HG03095 (cell line): ENCODE results near the gene MATK.
"Not testable (repeated sequence)": the region's sequence is repeated elsewhere in the genome, so short reads cannot be mapped to it uniquely, and the experiment has no call there.

Source experiments
- ATAC-seq: cut with Tn5 transposase; IDR thresholded peaks from one replicate; pipeline ENCODE4 v1.9.1; 2021; ENCODE audit warnings: moderate library complexity; ENCODE audit not compliant: unreplicated experiment

The MATK gene

DNA sequence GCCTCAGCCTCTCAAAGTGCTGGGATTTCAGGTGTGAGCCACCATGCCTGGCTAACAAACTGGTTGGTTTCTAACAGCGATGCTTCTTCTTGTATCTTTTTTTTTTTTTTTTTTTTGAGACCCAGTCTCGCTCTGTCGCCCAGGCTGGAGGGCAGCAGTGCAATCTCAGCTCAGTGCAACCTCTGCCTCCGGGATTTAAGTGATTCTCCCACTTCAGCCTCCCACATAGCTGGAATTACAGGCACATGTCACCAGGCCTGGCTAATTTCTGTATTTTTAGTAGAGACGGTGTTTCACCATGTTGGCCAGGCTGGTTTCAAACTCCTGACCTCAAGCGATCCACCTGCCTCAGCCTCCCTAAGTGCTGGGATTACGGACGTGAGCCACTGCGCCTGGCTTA lies 30.0 kb upstream of the MATK start:
- not testable (repeated sequence) for ATAC-seq

DNA sequence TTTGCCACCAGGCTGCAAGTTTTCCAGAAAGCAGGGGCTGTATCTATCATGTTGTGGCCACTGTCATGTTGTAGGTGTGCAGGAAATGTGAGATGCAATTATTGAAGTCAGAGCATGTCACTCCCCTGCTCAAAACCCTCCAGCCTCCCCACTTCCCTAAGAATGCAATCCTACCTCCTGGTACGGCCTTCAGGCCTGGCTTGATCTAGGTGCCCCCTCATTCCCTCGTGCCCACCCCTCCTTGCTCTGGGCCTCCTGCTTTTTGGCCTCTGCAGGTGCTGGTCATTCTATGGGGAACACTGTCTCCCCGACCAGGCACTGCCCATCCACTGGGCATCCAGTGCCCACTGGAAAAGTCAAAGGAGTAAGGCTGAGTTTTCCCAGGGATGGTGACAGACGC lies 28.5 kb upstream of the MATK start:
- ATAC-seq: no peak

DNA sequence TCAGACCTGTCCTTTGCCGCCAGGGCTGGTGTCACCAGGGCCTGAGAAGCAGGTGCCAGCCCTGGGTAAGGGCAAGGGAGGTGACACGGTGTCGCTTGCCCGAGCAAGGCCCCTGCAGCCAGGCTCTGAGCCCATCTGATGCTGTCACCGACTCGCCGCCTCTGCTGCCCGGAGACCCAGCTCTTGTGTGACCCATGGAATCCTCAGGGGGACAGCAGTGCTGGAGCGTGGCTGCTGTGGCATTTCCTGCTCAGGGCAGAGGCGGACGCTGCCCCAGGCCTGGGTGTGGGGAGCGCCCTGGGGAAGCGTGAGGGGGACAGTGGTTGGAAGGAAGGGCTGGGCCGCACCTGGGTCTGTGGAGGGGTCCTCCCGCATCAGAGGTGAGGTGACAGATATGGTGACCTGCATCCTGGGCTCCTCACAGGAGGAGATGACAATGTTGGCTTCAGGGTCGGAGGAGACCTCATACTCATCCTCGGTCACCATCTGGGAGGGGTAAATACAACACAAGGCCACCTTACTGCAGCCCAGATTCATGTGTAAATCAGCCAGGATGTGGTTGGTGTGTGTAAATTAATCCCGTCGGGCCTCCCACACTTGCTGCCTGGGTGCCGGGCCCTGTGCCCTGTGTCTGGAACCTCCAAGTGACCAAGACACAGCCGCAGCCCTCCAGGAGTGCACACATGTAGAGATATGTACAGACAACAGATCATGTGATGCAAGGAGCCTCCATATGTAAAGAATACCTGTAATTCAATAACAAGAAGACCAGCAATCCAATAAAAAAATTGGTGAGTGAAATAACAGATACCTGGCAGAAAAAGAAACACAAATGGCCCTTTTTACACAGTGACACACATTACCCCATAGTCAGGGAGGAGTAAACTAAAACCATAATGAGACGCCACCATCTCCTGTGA lies 27.6 kb upstream of the MATK start:
- ATAC-seq: no peak

DNA sequence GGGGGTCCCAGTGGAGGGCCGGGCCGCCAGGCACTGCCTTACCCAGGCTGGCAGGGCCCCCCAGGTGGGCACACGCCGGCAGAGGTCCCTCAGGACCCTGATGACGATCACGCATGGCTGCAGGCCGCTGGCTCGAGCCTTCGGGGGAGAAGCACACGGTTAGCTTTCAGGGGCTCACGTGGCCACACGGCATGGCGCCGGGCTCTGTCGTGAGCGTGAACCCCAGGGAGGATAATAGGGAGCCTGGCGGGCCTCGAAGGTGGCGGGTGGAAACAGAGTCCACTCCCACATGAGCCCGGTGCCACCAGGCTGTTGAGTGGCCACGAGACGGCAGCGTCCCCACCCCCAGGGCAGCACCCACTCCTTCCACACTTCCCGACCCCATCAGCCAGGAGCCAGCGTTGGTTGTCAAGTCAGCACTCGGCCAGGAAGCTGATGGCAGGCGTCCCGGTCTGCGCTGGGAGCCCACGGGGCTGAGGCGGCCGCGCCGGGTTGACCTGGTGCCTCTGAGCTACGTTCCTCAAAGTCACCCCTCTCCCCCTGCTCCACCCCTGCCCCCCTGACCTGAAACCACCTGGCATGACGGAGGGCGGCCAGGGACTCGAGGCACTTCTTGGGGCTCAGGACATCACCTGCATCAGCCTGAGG lies 24.7 kb upstream of the MATK start:
- no peak for ATAC-seq

DNA sequence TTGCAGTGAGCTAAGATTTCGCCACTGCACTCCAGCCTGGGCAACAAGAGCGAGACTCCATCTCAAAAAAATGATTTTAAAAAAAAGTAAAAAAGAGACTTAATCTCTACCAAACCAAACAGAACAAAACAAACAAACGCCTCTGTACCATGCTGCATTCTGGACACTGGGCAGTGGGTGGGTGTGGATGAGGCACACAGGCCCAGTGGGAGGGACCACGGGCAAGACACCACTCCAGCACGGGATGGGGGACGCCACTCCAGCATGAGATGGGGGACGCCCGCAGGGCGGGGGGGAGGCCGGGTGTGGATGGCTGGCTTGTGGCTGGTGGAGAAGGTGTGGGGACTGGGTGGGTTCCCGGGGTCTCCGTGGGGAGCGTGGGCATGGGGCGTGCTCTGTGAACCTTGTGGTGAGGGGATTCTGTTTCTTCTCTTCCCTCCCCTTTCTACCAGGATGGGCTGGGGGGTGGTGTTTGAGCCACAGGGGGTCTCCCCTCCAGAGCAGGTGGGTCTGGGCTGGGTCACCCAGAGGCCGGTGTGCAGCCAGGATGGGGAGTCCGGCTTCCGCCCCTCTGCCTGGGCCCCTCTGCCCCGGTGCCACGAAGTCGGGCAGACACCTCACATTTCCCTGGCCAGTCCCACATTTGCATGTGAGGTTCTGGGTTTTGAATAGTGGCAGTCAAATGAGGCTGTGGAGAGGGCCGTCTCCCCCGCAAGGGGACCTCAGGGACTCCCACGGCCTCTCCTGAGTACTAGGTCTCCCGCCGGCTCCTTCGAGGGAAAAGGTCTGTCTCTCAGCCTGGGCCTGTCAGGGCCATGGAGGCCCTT lies 23.9 kb upstream of the MATK start:
- ATAC-seq: no peak

DNA sequence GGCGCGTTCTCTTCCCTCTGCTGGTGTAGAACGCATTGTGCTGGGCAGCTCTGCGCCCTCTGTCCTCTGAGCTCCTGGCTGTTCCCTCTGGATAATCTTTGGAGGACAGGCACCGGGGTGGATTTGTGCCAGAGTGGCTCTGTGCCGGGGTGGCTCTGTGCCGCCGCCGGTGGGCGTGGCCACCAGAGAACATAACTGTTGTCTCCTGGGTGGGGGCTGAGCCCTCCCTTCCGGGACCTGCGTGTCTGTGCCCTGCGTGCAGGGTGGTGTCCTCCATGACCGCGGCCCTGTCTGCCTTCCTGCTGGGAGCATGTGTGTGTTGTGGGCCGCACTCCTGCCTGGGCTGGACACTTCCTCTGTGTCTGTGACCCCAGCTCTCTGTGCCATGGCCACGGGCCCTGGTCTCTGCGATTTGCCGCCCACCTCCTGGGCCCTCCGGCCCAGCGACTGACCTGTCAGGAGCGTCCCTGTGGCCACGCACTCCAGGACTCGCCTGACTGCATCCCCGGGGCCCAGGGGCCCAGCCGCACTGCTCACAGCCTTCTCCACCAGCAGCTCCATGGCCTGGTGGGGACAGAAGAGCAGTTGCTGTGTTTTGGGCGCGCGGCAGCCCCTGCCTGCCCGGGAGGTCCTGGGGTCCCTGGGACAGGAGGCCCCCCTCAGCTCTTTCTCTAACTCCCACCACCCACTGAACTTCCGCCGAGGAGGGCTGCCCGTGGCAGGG lies 22.4 kb upstream of the MATK start:
- no peak for ATAC-seq

DNA sequence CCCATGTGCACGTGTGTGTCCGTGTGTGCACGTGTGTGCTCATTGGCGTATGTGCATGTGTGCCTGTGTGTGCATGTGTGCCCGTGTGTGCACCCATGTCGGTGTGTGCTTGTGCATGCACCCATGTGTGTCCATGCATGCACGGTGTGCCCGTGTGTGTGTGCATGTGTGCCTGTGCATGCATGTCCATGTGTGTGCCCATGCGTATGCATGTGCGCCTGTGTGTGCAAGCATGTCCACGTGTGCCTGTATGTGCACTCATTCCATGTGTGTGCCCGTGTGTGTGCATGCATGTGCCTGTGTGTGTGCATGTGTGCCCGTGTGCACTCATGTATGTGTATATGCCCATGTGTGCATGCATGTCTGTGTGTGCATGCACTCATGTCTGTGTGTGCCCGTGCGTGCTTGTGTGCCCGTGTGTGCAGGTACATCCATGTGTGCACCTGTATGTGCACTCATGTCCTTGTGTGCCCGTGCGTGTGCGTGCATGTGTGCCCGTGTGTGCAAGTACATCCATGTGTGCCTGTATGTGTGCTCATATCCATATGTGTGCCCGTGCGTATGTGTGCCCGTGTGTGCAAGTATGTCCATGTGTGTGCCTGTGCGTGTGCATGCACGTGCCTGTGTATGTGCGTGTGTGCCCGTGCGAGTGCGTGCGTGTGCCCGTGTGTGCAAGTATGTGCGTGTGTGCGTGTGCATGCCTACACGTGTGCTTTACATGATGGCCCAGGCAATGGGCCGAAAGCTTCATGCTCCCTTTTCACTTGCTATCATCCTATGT lies 21.6 kb upstream of the MATK start:
- ATAC-seq: no peak

DNA sequence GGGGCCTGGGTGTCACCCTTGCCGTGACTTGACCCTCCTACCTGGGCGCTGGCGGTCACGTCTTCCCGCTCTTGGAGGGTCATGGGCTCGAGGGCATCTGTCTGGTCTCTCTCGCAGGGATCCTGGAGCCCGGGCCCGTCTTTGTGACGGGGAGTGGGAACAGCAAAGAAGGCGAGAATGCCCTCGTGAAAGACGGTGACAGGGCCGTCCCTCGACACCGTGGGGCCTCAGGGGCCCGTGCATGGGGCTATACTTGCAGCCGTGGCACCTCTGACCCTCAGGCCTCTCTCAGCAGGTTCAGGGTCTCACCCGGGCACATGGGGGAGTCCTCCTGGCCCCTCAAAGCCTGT lies 20.9 kb upstream of the MATK start:
- ATAC-seq: no peak

DNA sequence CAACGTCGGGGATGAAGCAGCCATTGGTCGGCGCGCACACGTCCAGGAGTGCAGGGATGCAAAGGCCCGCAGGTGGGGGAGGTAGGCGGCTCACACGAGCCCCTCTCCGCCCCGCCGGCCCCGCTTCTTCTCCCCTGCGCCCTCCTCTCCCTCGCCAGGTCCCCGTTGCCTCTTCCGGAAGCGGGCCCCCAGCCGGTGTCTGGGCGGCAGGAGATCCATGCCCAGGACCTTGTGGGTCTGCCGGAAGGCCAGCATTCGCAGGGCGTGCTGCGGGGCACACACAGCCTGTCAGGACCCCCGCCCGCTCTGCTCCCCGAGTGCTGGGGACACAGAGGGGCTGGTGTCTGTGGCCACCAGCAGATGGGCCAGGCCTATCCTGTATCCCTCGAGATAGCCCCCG lies 19.7 kb upstream of the MATK start:
- ATAC-seq: no peak

DNA sequence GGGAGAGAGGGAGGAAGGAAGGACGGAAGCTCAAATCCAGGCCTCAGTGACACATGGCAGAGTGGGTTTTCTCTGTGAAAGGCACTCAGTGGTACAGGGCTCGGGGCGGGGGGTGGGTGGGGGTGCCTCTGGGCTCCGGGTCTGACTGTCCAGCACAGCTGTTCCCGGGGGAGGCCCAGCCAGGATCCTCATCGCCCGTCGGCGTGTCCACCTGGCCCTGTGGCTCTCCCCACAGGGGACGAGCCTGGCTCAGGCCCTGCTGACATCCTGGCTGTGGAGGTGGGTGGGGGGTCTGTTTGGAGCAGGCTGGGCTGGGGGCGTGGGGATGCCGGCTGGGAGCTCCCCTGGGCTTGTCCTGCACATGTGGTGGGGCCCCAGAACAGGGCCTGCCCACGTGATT lies 18.2 kb upstream of the MATK start:
- ATAC-seq: no peak

DNA sequence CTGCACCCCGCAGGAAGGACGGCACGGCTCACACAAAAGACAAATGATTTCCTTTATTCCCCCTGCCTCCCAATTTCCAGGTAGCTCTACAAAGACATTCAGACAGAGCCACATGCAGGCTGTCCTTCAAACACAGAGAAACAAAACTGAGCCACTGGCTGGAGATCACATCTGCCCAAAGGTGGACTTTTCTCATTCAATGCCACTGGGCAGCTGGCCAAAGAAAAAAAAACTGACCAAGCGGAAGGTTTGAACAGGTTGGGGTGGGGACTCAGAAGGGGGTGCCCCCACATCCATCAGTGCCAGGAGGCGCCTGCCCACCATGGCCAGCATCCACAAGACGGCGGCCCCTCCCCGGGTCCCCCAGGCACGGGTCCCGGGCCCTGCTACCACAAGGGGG lies 17.8 kb upstream of the MATK start:
- ATAC-seq: no peak

DNA sequence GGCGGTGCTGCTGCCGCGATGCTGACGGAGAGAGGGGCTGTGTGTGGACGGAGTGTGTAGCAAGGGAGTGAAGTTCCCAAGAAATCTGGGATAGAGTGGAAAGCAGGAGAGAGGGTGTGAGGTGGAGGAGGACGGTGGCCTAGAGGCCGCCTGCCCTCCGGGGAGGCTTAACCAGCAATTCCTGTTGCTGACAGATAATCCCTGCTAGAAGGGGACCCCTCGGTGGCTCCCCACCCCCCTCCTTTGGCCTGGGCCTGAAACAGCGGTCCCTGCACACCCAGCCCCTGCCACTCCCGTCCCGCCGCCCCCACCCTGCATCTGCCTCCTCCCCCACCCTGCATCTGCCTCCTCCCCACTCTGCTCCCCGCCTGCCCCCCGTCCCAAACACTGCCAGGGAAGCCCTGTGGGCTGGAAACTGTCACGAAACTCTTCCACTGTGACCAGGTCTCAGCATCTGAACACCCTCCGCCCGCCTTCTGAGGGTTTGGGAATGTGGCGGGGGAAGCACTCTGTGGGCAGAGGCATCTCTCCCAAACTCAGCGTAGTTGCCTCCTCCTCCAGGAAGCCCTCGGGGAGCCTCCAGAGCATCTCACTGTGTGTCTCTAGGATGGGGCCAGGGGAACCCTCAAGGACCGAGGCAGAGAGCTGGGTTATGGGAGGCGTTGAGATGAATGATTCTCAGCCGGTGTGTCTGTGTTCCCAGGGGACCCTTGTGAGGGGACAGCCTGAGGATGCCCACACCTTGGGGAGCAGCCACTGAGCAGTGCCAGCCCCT lies 17.1 kb upstream of the MATK start:
- ATAC-seq: no peak

DNA sequence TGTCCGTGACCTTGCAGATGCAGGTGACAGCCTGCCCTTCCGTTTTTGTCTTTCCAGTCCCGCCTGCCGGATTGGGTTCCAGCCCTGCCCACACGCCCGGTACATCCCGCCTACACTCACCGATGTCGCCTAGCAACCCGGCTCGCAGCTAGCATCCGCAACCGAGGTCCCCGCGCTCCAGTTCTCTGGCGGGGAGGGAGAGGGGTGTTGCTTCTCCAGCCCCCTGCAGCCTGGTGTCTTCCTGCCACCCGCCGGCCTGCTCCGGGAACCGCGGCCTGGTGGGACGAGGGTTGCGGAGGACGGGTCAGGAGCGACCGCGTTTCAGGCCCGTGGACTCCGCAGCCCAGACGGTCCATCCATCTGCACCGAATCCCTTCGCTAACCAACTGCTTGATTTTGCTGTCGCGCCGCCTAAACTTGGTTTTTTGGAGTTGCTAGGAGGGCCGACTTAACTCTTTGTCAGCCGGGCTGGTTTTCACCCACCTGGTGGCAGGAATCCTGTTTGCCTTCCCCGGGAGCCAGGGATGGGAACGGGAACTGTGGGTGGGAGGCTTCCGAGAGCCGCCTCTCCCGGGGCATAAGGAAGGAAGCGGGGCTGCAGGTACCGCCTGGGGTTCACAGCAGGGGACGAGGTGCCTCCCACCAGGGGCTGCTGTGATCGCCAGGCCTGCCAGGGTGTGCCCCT lies 15.4 kb upstream of the MATK start:
- ATAC-seq: no peak

DNA sequence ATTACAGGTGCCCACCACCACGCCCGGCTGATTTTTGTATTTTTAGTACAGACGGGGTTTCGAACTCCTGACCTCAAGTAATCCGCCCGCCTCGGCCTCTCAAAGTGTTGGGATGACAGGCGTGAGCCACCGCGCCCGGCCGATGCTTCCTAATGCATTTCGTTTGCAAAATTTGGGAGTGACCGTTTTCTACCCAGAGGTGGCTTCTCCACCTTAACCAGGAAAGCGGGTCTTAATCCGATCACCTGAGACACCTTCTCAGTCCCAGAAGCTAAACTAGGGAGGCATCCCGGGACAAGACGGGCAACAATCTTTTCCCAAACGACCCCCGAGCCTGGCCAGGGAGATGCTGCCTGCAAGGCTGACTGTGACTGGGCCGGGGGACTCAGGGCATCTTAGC lies 14.8 kb upstream of the MATK start:
- no peak for ATAC-seq

DNA sequence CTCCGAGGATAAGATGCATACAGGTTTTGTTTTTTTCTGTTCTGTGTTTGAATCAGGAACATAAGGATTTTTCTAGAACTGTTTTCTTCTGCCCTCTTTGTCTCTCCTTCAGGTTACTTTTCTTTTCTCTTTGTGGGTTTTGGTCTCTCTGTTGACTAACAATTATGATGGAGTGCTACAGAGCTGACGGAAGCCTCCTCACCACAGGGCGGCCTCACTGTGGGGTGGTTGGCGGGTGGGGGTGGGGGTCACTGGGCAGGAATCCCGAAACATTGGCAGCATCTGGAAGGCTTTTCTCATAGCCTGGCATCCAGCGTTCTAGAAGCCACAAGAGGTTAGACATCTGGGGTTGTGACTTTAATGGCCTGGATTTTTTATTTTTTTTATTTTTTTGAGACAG lies 12.0 kb upstream of the MATK start:
- ATAC-seq: no peak

DNA sequence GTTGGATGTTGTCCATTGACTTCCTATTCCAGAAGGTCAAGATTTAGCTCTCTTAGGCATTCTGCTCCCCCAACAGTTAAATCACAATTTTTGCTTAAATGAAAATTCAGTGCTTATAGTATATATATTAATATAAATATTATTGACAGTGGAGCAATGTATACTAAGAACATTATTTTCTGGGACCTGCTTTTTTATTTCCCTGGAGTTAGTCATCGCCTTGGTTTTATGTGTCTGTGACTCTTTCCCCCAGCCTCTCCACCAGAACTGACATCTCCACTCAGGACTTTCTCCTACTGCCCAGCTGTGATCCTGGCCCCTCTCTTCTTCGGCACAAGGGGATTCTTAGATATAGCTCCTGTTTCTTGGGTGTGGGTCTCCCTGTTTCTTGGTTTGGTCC lies 10.2 kb upstream of the MATK start:
- no peak for ATAC-seq

DNA sequence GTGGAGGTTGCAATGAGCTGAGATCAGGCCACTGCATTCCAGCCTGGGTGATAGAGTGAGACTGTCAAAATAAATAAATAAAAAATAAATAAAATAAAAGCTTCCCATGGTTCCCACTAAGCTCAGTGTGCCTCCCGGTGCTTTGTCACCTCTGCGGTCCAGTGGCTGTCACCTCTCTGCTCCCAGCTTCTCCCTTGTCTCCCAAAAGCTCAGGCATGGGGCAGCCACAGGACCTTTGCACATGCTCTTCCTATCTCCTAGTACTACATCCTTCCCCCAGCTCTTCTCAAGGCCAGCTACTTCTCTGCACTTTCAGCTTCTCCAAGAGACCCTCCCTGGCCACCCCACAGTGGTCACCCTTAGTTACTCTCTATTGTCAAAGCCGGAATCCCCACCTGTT lies 7.6 kb upstream of the MATK start:
- no peak for ATAC-seq

DNA sequence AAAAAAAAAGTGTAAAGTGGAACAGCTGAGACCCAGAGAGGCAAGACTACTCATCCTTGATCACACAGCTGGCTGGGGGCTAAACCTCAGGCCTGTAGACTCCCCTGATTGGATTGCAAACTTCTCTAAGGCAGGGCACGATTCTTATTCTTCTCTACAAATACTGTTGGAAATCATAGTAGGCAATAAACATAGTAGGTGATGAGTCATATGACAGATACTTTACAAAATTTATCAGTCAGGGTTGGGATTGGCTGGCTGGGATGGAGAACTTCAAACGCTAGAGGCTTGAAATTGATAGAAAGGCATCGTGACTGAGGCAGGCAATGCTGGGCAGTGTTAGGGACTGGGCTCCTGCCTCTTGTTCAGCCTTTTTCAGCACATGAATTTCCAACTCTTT lies 5.9 kb upstream of the MATK start:
- ATAC-seq: no peak

DNA sequence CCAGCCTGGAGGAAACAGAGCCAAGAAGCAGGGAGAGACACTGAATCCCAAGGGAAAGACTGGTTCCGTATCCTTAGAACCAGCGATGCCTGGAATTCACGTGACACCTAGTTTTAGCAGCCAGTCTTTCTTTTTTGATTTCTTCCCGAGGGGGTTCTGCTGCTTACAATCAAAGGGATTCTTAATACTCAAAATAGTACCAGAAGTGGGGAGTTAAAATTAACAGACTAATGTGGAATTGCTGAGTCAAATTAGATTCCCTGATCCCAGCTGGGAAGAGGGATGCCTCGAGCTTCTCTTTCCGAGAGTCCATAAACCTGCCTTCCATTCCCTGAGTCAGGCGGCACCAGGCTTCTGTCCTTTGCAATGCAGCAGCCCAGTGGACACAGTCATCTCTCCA lies 4.8 kb upstream of the MATK start:
- ATAC-seq: no peak
